HepG2 (cell line): ENCODE data around the gene TGM2. TPM values are rescaled to one million over a fixed set of nuclear protein-coding genes. Genes with fewer than 3 reads are reported as not detected.

ENCODE experiments used
- ATAC-seq: fragments of 200-7000 bp; cut with Tn5 transposase; 3 replicates; pipeline ENCODE4 v1.9.1; 2020; ENCODE audit warnings: mild to moderate bottlenecking, moderate library complexity
- BruUV-seq: library from RNA; stranded (reverse); fragments of 400-500 nt; replicated peaks from 2 replicates; lab custom pipeline; 2021; lab: Mats Ljungman, UMichigan
- CTCF ChIA-PET: fragments of 300-600 bp; formaldehyde crosslinking; extraction: SDS; loops from one replicate; lab custom pipeline; 2021; ENCODE audit warnings: low total read pairs, inconsistent platforms, low intra/inter-chr PET ratio; lab: Yijun Ruan, JAX
- POLR2A ChIA-PET: fragments of 350-600 bp; sonication (Branson Sonifier 250); formaldehyde crosslinking; loops from one replicate; lab custom pipeline; 2020; ENCODE audit warnings: antibody characterized with exemption, inconsistent platforms; lab: Yijun Ruan, JAX
- DNase-seq: peaks from one replicate; pipeline ENCODE4 v3.0.0-alpha.2; 2015; ENCODE audit warnings: low spot score
- FAIRE-seq: peaks from 3 replicates; lab custom pipeline; 2011; peaks lifted over from hg19 to GRCh38; lab: Jason Lieb, UNC
- H2AFZ ChIP-seq: one replicate; pipeline ENCODE4 v1.6.1; 2011; ENCODE audit warnings: low read length, inconsistent platforms
- H3K27ac ChIP-seq: fragments of 300-600 bp; 3 replicates; pipeline ENCODE4 v1.8.0; 2011; ENCODE audit warnings: mixed run types, mild to moderate bottlenecking, mixed read lengths, low read length, inconsistent platforms; ENCODE audit not compliant: insufficient read depth; ENCODE audit errors: extremely low read length
- H3K27me3 ChIP-seq, 2 experiments: fragments of 200-600 bp in 1 of 2; 2 replicates in 1 of 2; 3 replicates in 1 of 2; pipeline versions ENCODE4 v1.6.0 to v1.8.0; 2011; ENCODE audit warnings: low read length in 2 of 2, mild to moderate bottlenecking in 2 of 2, moderate library complexity in 2 of 2, inconsistent platforms in 1 of 2; ENCODE audit not compliant: insufficient read depth in 2 of 2, control insufficient read depth in 1 of 2
- H3K36me3 ChIP-seq, 2 experiments: fragments of 200-600 bp in 1 of 2; replicated peaks in 1 of 2; 2 replicates in 1 of 2; 3 replicates in 1 of 2; pipeline versions ENCODE4 v1.5.1 to v1.8.0; 2011; ENCODE audit warnings: low read length in 2 of 2, inconsistent platforms in 1 of 2; ENCODE audit not compliant: insufficient read depth in 2 of 2, control insufficient read depth in 1 of 2
- H3K4me1 ChIP-seq: 2 replicates; pipeline ENCODE4 v1.5.1; 2012; ENCODE audit warnings: low read length, inconsistent platforms; ENCODE audit not compliant: insufficient read depth
- H3K4me2 ChIP-seq: 2 replicates; pipeline ENCODE4 v1.6.0; 2011; ENCODE audit warnings: low read depth, low read length, inconsistent platforms
- H3K4me3 ChIP-seq, 3 experiments: fragments of 200-600 bp in 1 of 3; sonication (generic), shearing (Covaris generic) in 1 of 3; replicated peaks in 1 of 3; 2 replicates each; pipeline ENCODE4 v1.5.1; 2011 to 2016; ENCODE audit warnings: low read length in 3 of 3, inconsistent platforms in 2 of 3, low read depth in 2 of 3, mild to moderate bottlenecking in 2 of 3, control low read depth in 1 of 3, mixed read lengths in 1 of 3; ENCODE audit not compliant: insufficient read depth in 1 of 3
- H3K79me2 ChIP-seq: one replicate; pipeline ENCODE4 v1.6.1; 2011; ENCODE audit warnings: low read length, inconsistent platforms; ENCODE audit not compliant: insufficient read depth
- H3K9ac ChIP-seq: 2 replicates; pipeline ENCODE4 v1.6.0; 2011; ENCODE audit warnings: mild to moderate bottlenecking, low read depth, low read length, inconsistent platforms; ENCODE audit not compliant: insufficient read depth
- H3K9me3 ChIP-seq: 2 replicates; pipeline ENCODE4 v1.5.1; 2012; ENCODE audit warnings: mild to moderate bottlenecking, low read length
- H4K20me1 ChIP-seq: 2 replicates; pipeline ENCODE4 v1.6.0; 2011; ENCODE audit warnings: inconsistent platforms, mild to moderate bottlenecking, low read length, moderate library complexity; ENCODE audit not compliant: insufficient read depth
- AGO1 ChIP-seq: fragments of 200-400 bp; formaldehyde crosslinking; IDR thresholded peaks from 2 replicates; pipeline ENCODE4 v1.6.1; 2017; ENCODE audit warnings: mild to moderate bottlenecking, low read depth, low read length, moderate library complexity; ENCODE audit not compliant: poor library complexity, severe bottlenecking
- EED ChIP-seq: sonication (generic); formaldehyde crosslinking; IDR thresholded peaks from 2 replicates; pipeline ENCODE4 v1.5.0; 2020; ENCODE audit warnings: mild to moderate bottlenecking, missing genetic modification reagents
- GATAD1 ChIP-seq: IDR thresholded peaks from 2 replicates; pipeline ENCODE4 v1.6.1; 2016; ENCODE audit warnings: missing genetic modification reagents, missing compliant biosample characterization
- MAFK ChIP-seq, 2 experiments: IDR thresholded peaks in 1 of 2; conservative IDR thresholded peaks in 1 of 2; 2 replicates each; pipeline ENCODE4 v1.6.1; 2011; ENCODE audit warnings: improper control_type of control experiment in 2 of 2, low read length in 2 of 2
- MEF2D ChIP-seq: sonication (generic); formaldehyde crosslinking; IDR thresholded peaks from 2 replicates; pipeline ENCODE4 v1.5.1; 2020; ENCODE audit warnings: mild to moderate bottlenecking, missing genetic modification reagents
- NCOA2 ChIP-seq: sonication (generic); formaldehyde crosslinking; IDR thresholded peaks from 2 replicates; pipeline ENCODE4 v1.8.0; 2022; ENCODE audit warnings: inconsistent platforms
- RAD21 ChIP-seq: fragments of 450-650 bp; formaldehyde crosslinking; IDR thresholded peaks from 2 replicates; pipeline ENCODE4 v1.5.0; 2020; ENCODE audit warnings: mild to moderate bottlenecking
- RFX5 ChIP-seq: IDR thresholded peaks from 2 replicates; pipeline ENCODE4 v1.6.1; 2011; ENCODE audit warnings: low read depth, low read length, improper control_type of control experiment
- SNAI1 ChIP-seq: sonication (generic); formaldehyde crosslinking; IDR thresholded peaks from 2 replicates; pipeline ENCODE4 v1.5.0; 2020; ENCODE audit warnings: mild to moderate bottlenecking, missing genetic modification reagents, borderline replicate concordance
- SP140L ChIP-seq: sonication (generic); formaldehyde crosslinking; IDR thresholded peaks from 2 replicates; pipeline ENCODE4 v1.4.0; 2020; ENCODE audit warnings: missing genetic modification reagents, borderline replicate concordance
- STAG1 ChIP-seq: sonication (generic); formaldehyde crosslinking; IDR thresholded peaks from 2 replicates; pipeline ENCODE4 v1.4.0; 2020; ENCODE audit warnings: missing genetic modification reagents
- THAP11 ChIP-seq: IDR thresholded peaks from 2 replicates; pipeline ENCODE4 v1.6.1; 2016; ENCODE audit warnings: missing biosample characterization, missing genetic modification reagents
- ZKSCAN1 ChIP-seq: fragments of 150-350 bp; IDR thresholded peaks from 2 replicates; pipeline ENCODE4 v1.6.1; 2014; ENCODE audit warnings: low read length
- ZKSCAN8 ChIP-seq: IDR thresholded peaks from 2 replicates; pipeline ENCODE4 v1.6.1; 2016; ENCODE audit warnings: borderline replicate concordance, missing genetic modification reagents, missing compliant biosample characterization
- ZNF747 ChIP-seq: sonication (generic); formaldehyde crosslinking; IDR thresholded peaks from 2 replicates; pipeline ENCODE4 v1.8.1; 2023; ENCODE audit warnings: missing genetic modification reagents, mild to moderate bottlenecking, borderline replicate concordance
- WGBS: methylation state at CpG from one replicate; pipeline ENCODE4 v1.1.6; 2017; ENCODE audit warnings: low lambda C conversion rate; 5-methylcytosine and 5-hydroxymethylcytosine counted together
- in situ Hi-C: cut with HindIII; loops from 2 replicates; pipeline ENCODE4 v1.10.0; 2017; ENCODE audit warnings: low pct_unique_long_range_greater_than_20kb; ENCODE audit not compliant: extremely low pct_ligation_motif_present
- intact Hi-C: fragments of 100-400 bp; cut with micrococcal nuclease; formaldehyde crosslinking; loops from one replicate; pipeline ENCODE4 v1.10.0; 2022; ENCODE audit not compliant: unreplicated experiment
- polyA plus RNA-seq, 8 experiments: library from polyadenylated mRNA; depleted of rRNA in 3 of 8; stranded (reverse) in 7 of 8; unstranded in 1 of 8; fragments of >200 nt; fragmentation: Illumina TruSeq in 4 of 8; extraction: Trizol in 4 of 8; gene quantifications; 2 replicates each; pipeline versions ENCODE4 v1.2.1 to v1.2.3, GENCODE V29; 2011 to 2016; ENCODE audit warnings: low read depth in 4 of 8, missing spikeins in 1 of 8, mixed read lengths in 1 of 8; ENCODE audit not compliant: insufficient read depth in 1 of 8
- total RNA-seq, 5 experiments: library from RNA; depleted of rRNA; stranded (reverse); fragments of >200 nt; fragmentation: Illumina TruSeq; extraction: Trizol; gene quantifications; 2 replicates each; pipeline ENCODE4 v1.2.3, GENCODE V29; 2016; ENCODE audit warnings: low read depth in 1 of 5
- TF ChIP-seq, protein P1 (sequence below): IDR thresholded peaks from 2 replicates; pipeline ENCODE4 v1.6.1; 2012; ENCODE audit warnings: low read depth, low read length, improper control_type of control experiment
- TF ChIP-seq, protein P2 (sequence below): IDR thresholded peaks from 2 replicates; pipeline ENCODE4 v1.6.1; 2012; ENCODE audit warnings: low read length, improper control_type of control experiment

TGM2 gene
- total and polyA plus RNA-seq, 2 of the 13 experiments (the other 11 are each of a cell fraction or from before 2014, with no cell fraction given): 4.2 to 46.4 TPM

- TF ChIP-seq MEF2D (CRISPR knock-in tag): no peak
Observed at GRCh38 chr20:38190166-38190565, 25.1 kb upstream of the TGM2 start (continued).

DNA sequence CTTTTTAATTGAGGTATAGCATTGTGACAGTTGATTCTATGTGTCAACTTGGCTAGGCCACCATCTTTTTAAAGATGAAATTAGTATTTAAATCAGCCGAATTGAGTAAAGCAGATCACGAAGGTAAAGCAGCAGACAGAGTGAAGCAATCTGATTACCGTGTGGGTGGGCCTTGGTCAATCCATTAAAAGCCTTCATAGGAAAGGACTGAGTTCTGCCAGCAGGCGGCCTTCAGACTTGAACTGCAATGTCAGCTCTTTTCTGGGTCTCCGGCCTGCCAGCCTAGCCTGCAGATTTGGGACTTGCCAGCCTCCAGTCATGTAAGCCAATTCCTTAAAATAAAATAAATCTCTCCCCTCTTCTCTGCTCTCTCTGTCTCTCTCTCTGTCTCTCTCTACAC lies 22.4 kb upstream of the TGM2 start:
- no peaks in the 10 kb centered on the region for H3K36me3 ChIP-seq
- no peaks in the 10 kb centered on the region for H4K20me1 ChIP-seq
- peaks cover 6 to 46% of the 10 kb centered on the region in 2 experiments; a peak in 4 of 5 replicates for H3K27me3 ChIP-seq
- H3K4me1 ChIP-seq: no peaks in the 10 kb centered on the region
- no peak overlapping the region for H3K27ac ChIP-seq
- CTCF ChIA-PET: interaction anchor here (1.5 kb wide), 1 partner anchor 35 kb away, joined by 3 read pairs; no protein-coding TSS in a partner anchor
- no peak overlapping the region for H3K4me2 ChIP-seq
- peak; percentile 65 for FAIRE-seq
- intact Hi-C loops: loop anchor here (5.0 kb wide), 1 partner anchor 35 kb away; no protein-coding TSS in a partner anchor
- no peaks in the 10 kb centered on the region for H3K79me2 ChIP-seq
- H3K4me3 ChIP-seq: no peak overlapping the region
- H3K9me3 ChIP-seq: no peaks in the 10 kb centered on the region
- 3% methylated on average over 5 of the region's 5 CpGs for whole genome bisulfite sequencing
- BruUV-seq: no TSS peak
- POLR2A ChIA-PET: interaction anchor here (1.0 kb wide), 1 partner anchor 154 kb away, joined by 4 read pairs; the partner anchor contains the start of gene RPRD1B
- ATAC-seq: peak; percentile 96
- H3K9ac ChIP-seq: no peak overlapping the region
- no peak overlapping the region for H2AFZ ChIP-seq
- DNase-seq: peak; percentile 72
- in situ Hi-C loops: no loop called here
- TF ChIP-seq ZKSCAN8 (CRISPR knock-in tag) (no peak), MAFK (conservative IDR thresholded peaks at IDR 0.05 in 1 of 2, IDR thresholded peaks at IDR 0.05 in 1 of 2; ENCODE audit: low read length in 2 of 2) (peak; percentile 100), AGO1 (no peak), NCOA2 (0 out of 2 replicates have a peak, but pooled peaks have one; percentile 18), SP140L (no peak), RFX5 (peak; percentile 54; the same call in 1 of the 2 replicates), RAD21 (CRISPR knock-in tag) (peak; percentile 31; the same call in 1 of the 2 replicates), SNAI1 (CRISPR knock-in tag) (no peak), EED (CRISPR knock-in tag) (no peak), GATAD1 (0 out of 2 replicates have a peak, but pooled peaks have one; percentile 20), THAP11 (no peak), ZKSCAN1 (no peak), ZNF747 (CRISPR knock-in tag) (no peak), STAG1 (CRISPR knock-in tag) (peak; percentile 35; the same call in 1 of the 2 replicates)
- TF ChIP-seq, protein P1, sequence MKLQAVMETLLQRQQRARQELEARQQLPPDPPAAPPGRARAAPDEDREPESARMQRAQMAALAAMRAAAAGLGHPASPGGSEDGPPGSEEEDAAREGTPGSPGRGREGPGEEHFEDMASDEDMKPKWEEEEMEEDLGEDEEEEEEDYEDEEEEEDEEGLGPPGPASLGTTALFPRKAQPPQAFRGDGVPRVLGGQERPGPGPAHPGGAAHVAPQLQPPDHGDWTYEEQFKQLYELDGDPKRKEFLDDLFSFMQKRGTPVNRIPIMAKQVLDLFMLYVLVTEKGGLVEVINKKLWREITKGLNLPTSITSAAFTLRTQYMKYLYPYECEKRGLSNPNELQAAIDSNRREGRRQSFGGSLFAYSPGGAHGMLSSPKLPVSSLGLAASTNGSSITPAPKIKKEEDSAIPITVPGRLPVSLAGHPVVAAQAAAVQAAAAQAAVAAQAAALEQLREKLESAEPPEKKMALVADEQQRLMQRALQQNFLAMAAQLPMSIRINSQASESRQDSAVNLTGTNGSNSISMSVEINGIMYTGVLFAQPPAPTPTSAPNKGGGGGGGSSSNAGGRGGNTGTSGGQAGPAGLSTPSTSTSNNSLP: peak; percentile 57; the same call in 1 of the 2 replicates
- TF ChIP-seq, protein P2, sequence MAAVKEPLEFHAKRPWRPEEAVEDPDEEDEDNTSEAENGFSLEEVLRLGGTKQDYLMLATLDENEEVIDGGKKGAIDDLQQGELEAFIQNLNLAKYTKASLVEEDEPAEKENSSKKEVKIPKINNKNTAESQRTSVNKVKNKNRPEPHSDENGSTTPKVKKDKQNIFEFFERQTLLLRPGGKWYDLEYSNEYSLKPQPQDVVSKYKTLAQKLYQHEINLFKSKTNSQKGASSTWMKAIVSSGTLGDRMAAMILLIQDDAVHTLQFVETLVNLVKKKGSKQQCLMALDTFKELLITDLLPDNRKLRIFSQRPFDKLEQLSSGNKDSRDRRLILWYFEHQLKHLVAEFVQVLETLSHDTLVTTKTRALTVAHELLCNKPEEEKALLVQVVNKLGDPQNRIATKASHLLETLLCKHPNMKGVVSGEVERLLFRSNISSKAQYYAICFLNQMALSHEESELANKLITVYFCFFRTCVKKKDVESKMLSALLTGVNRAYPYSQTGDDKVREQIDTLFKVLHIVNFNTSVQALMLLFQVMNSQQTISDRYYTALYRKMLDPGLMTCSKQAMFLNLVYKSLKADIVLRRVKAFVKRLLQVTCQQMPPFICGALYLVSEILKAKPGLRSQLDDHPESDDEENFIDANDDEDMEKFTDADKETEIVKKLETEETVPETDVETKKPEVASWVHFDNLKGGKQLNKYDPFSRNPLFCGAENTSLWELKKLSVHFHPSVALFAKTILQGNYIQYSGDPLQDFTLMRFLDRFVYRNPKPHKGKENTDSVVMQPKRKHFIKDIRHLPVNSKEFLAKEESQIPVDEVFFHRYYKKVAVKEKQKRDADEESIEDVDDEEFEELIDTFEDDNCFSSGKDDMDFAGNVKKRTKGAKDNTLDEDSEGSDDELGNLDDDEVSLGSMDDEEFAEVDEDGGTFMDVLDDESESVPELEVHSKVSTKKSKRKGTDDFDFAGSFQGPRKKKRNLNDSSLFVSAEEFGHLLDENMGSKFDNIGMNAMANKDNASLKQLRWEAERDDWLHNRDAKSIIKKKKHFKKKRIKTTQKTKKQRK: no peak
